Naive B cell (primary cell): Measurements from ENCODE around the gene MAGI2. TPM values are rescaled to one million over a fixed set of nuclear protein-coding genes. Genes with fewer than 3 reads are reported as not detected.

Experiments used
- ATAC-seq, 2 donors: fragments of 150-1000 bp; cut with Tn5 transposase; 2 replicates each; pipeline ENCODE4 v1.10.0; 2021; ENCODE audit warnings: low read depth in 2 of 2, mild to moderate bottlenecking in 2 of 2, moderate library complexity in 2 of 2
- DNase-seq: peaks from one replicate; pipeline ENCODE4 v3.0.0; 2022
- H3K27ac Mint-ChIP-seq, 6 donors: one replicate each; pipeline ENCODE4 v1.8.0; 2020 to 2022; ENCODE audit warnings: mild to moderate bottlenecking in 6 of 6, mixed read lengths in 6 of 6, moderate library complexity in 5 of 6, inconsistent platforms in 2 of 6
- H3K27me3 Mint-ChIP-seq, 3 donors: one replicate each; pipeline ENCODE4 v1.8.0; 2021 to 2022; ENCODE audit warnings: mixed read lengths in 3 of 3, mild to moderate bottlenecking in 1 of 3
- H3K36me3 Mint-ChIP-seq, 2 donors: one replicate each; pipeline ENCODE4 v1.8.0; 2020 to 2022; ENCODE audit warnings: mixed read lengths in 2 of 2, inconsistent platforms in 1 of 2, mild to moderate bottlenecking in 1 of 2
- H3K4me1 Mint-ChIP-seq, 3 donors: one replicate each; pipeline ENCODE4 v1.8.0; 2020 to 2022; ENCODE audit warnings: mixed read lengths in 3 of 3, inconsistent platforms in 1 of 3, mild to moderate bottlenecking in 1 of 3, moderate library complexity in 1 of 3
- H3K4me3 Mint-ChIP-seq, 8 donors: one replicate each; pipeline ENCODE4 v1.8.0; 2020 to 2022; ENCODE audit warnings: mild to moderate bottlenecking in 8 of 8, mixed read lengths in 8 of 8, moderate library complexity in 8 of 8, inconsistent platforms in 2 of 8
- H3K9me3 Mint-ChIP-seq, 7 donors: one replicate each; pipeline ENCODE4 v1.8.0; 2020 to 2022; ENCODE audit warnings: mixed read lengths in 7 of 7, mild to moderate bottlenecking in 5 of 7, inconsistent platforms in 2 of 7, moderate library complexity in 1 of 7
- polyA plus RNA-seq, 6 donors: library from polyadenylated mRNA; unstranded; fragments of 300-500 nt; fragmentation: Illumina TruSeq; gene quantifications; one replicate each; pipeline ENCODE4 v1.2.3, GENCODE V29; 2021; ENCODE audit warnings: low read depth in 6 of 6

MAGI2 gene
- polyA plus RNA-seq, 6 donors from 2014 or later, result 0.04 to 0.06 (median 0.04) TPM; not detected in 3

DNA sequence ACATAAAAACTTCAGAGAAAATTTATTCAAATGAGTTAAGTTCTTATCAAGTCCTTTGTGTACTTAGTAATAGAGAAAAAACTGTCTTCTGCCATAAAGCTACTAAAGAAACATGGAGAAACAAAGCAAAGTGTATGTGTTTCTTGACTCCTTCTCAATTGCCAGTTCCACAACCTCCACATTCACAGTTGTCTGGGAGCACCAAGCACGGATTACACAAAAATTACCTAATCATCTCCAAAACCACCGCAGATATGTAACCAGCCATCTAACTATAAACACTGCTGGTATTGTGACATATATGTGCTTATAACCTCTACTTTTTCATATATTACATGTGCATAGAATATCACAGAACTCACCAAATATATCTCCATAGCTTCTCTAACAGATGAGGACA, 23.1 kb downstream of the MAGI2 start:
- DNase-seq (no peak), ATAC-seq (no peak)
- no peaks in the 10 kb centered on the region for H3K4me1 Mint-ChIP-seq
- no peaks in the 10 kb centered on the region for H3K27me3 Mint-ChIP-seq
- no peaks in the 10 kb centered on the region for H3K36me3 Mint-ChIP-seq
- H3K9me3 Mint-ChIP-seq, result peaks cover 0 to 5% (median 0%) of the 10 kb centered on the region in 7 donors
- H3K4me3 Mint-ChIP-seq, result no peak overlapping the region
- H3K27ac Mint-ChIP-seq, result no peak overlapping the region

DNA sequence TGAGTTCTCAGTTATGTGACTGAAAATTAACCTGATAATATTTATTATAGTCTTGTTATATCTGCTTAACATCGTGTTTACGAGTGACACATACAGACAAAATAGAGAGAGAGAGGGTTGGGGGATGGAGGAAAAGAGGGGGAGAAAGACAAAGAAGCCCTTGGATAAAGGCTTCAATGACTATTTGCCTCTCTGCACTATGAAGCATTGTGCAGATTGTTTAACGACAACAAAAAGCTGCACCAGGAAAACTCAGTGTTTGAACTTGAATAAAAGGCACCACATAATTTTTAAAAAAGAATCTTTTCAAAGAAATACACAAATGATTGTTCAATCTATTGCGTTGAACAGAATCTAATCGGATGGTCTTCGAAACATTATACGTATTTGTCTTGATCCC, 27.8 kb downstream of the MAGI2 start:
- H3K4me3 Mint-ChIP-seq, result no peak overlapping the region
- H3K27ac Mint-ChIP-seq, result no peak overlapping the region
- no peaks in the 10 kb centered on the region for H3K36me3 Mint-ChIP-seq
- H3K4me1 Mint-ChIP-seq, result no peaks in the 10 kb centered on the region
- no peaks in the 10 kb centered on the region for H3K27me3 Mint-ChIP-seq
- ATAC-seq, result no peak
- peaks cover 0 to 2% (median 0%) of the 10 kb centered on the region in 7 donors for H3K9me3 Mint-ChIP-seq
- no peak for DNase-seq

DNA sequence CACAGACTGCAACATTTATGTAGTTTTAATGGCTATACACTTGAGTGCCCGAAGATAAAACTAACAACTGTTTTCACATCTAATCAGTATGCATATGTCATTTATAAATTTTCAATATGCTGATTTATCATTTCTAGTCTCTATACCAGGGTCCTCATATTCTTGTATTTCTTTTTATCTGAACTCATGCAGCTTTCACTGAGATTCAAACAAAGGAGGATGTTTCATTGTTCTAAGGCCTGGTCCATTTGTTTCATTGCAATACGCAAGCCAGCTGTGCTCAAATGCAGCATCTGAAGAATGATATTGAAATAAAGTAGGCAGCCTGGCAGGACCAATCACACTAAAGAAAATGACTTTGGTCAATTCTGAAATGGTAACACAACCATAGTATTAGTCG, 31.7 kb downstream of the MAGI2 start:
- no peaks in the 10 kb centered on the region for H3K36me3 Mint-ChIP-seq
- no peak for ATAC-seq
- H3K27me3 Mint-ChIP-seq, result no peaks in the 10 kb centered on the region
- no peaks in the 10 kb centered on the region for H3K9me3 Mint-ChIP-seq
- DNase-seq, result no peak
- no peaks in the 10 kb centered on the region for H3K4me1 Mint-ChIP-seq
- no peak overlapping the region for H3K4me3 Mint-ChIP-seq
- no peak overlapping the region for H3K27ac Mint-ChIP-seq

DNA sequence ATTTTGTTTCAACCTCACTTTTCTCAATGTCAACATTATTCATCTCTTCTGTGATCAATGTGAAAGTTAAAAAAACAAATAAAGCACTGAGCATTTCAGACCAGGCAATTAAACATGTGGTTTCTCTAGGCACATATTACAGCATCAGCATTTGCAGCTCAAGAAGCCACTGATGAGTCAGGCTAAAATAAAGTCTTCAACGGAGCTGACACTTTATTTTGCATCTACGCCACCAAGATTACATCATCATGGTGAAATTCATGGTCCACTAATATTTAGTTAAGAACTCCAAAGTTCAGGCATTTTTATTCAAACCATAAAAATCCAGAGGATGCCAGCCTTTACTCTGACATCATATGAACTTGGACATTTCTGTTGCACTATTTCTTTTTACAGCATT, 33.0 kb downstream of the MAGI2 start:
- Mint-ChIP-seq H3K27ac (no peak overlapping the region), H3K4me3 (no peak overlapping the region), H3K36me3 (no peaks in the 10 kb centered on the region), H3K27me3 (no peaks in the 10 kb centered on the region), H3K4me1 (no peaks in the 10 kb centered on the region), H3K9me3 (peaks cover 0 to 2% (median 0%) of the 10 kb centered on the region in 7 donors)
- DNase-seq, result no peak
- ATAC-seq, result no peak

DNA sequence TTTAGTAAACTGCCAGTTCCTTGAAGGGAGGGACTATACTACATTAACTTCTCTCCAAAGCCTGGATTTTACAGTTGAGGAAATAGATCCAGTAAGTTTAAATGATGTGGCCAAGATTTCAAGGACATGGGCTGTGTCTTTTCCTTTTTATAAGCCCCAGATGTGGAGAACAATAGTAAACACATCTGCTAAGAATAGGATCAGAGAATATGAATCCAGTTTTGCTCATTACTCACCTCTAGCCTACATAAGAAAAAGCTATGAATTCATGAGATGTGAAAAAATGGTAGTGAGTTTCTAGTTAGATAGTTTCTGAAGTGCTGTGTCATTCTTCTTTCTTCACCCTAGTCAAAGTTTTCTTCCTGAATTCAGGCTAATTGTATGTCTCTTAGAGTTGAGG, 38.6 kb downstream of the MAGI2 start:
- Mint-ChIP-seq H3K36me3 (no peaks in the 10 kb centered on the region), H3K9me3 (peaks cover 0 to 3% (median 0%) of the 10 kb centered on the region in 7 donors), H3K4me1 (no peaks in the 10 kb centered on the region), H3K4me3 (no peak overlapping the region), H3K27ac (no peak overlapping the region), H3K27me3 (no peaks in the 10 kb centered on the region)
- DNase-seq, result no peak
- ATAC-seq, result no peak

DNA sequence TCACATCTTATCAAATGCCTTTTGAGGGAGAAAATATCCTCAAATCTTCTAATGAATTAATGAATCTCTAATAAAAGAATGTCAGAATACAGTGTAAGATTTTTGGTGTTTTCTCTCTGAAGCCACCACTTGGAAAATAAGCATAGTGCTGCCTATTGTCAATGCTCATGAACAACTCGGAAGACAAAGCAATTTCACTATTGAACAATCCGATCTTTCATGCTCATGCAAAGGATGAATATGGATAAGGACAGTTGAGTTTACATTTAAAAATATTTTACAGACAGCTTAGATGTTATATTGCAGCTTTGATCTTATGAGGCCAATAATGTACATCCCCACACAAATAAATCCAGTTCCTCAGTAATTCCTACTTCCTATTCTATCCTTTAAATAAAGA, 40.6 kb downstream of the MAGI2 start:
- no peak for DNase-seq
- ATAC-seq, result no peak
- H3K27ac Mint-ChIP-seq, result no peak overlapping the region
- H3K9me3 Mint-ChIP-seq, result peaks cover 0 to 3% (median 0%) of the 10 kb centered on the region in 7 donors
- no peak overlapping the region for H3K4me3 Mint-ChIP-seq
- no peaks in the 10 kb centered on the region for H3K4me1 Mint-ChIP-seq
- no peaks in the 10 kb centered on the region for H3K27me3 Mint-ChIP-seq
- no peaks in the 10 kb centered on the region for H3K36me3 Mint-ChIP-seq

DNA sequence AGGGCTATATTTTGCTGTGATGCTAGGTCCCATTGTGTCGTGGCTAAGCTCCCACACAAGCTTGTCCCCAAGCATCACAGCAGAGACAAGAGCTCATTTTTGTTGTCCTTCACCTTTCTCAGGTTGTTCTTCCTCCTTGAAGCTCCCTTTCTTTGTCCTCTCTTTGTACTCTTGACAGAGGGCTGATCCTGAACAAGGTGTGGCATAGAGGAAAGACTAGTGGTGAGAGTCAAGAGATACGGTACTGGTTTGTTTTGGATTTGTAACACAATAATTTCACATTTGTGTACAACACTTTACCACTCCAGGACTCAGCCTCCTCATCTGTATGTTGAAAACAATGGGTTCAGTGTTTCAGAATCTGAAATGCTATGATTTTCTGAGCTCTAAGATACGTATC, 41.0 kb downstream of the MAGI2 start:
- H3K4me1 Mint-ChIP-seq, result no peaks in the 10 kb centered on the region
- H3K9me3 Mint-ChIP-seq, result peaks cover 0 to 3% (median 0%) of the 10 kb centered on the region in 7 donors
- ATAC-seq (no peak), DNase-seq (no peak)
- no peaks in the 10 kb centered on the region for H3K36me3 Mint-ChIP-seq
- no peaks in the 10 kb centered on the region for H3K27me3 Mint-ChIP-seq
- no peak overlapping the region for H3K27ac Mint-ChIP-seq
- no peak overlapping the region for H3K4me3 Mint-ChIP-seq

DNA sequence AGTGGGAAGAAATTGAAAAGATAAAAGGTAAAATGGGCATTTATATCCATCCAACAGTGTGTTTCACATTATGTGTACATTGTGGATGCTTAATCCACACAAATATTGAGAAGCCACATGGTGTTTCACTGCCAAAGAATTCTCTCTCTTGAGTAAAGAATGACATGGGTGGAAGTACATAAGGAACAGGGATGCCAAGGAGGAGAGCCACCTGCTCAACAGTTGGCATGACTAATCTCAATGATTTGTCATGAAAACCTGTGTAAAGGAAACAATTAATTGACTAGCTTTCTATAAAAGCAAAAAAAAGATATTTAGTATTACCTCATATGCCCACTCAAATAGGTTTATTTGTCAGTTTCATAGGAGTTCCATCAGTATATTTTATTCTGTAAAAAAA, 43.1 kb downstream of the MAGI2 start:
- Mint-ChIP-seq H3K4me3 (no peak overlapping the region), H3K9me3 (peaks cover 0 to 3% (median 0%) of the 10 kb centered on the region in 7 donors), H3K27ac (no peak overlapping the region), H3K27me3 (no peaks in the 10 kb centered on the region), H3K36me3 (no peaks in the 10 kb centered on the region), H3K4me1 (no peaks in the 10 kb centered on the region)
- no peak for DNase-seq
- no peak for ATAC-seq

DNA sequence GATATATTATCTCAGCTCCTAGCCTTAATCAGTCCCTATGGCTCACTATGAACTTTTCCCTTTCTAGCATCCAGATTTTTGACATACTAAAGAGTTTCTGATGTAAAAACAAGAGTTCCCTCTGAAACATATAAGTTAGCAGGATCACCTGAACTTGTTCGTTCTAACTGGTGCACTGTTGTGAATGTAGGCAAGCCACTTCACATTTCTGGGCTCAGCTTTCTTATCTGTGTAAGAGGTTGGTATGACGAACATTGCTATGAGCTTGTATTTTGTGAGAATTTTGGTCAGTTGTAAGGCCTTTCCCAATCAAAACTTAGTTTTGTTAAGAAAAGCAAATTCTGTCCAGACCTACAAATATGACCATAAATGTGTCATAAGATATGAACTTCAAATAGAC, 46.1 kb downstream of the MAGI2 start:
- H3K36me3 Mint-ChIP-seq, result no peaks in the 10 kb centered on the region
- H3K4me1 Mint-ChIP-seq, result no peaks in the 10 kb centered on the region
- H3K27ac Mint-ChIP-seq, result no peak overlapping the region
- DNase-seq (no peak), ATAC-seq (no peak)
- H3K4me3 Mint-ChIP-seq, result no peak overlapping the region
- peaks cover 0 to 3% (median 0%) of the 10 kb centered on the region in 7 donors for H3K9me3 Mint-ChIP-seq
- no peaks in the 10 kb centered on the region for H3K27me3 Mint-ChIP-seq

DNA sequence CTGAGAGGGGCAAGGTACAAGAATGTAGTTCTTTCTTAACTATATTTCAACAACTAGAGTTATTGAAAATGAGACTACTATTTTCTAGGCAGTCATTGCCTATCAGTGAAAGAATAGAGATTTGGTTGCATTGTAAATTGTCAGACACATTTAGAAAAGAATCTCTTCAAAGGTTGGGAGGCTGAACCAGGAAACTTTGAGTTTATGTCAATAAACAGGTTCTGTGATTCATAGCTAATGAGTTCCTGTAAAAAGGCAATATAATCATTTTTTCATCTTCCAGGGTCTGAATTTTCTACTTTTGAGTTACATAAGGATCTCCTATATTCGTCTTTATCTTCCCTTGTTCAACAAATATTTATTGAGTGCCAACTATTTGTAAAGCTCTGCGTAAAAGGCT, 47.1 kb downstream of the MAGI2 start:
- no peak for DNase-seq
- Mint-ChIP-seq H3K27me3 (no peaks in the 10 kb centered on the region), H3K36me3 (no peaks in the 10 kb centered on the region)

DNA sequence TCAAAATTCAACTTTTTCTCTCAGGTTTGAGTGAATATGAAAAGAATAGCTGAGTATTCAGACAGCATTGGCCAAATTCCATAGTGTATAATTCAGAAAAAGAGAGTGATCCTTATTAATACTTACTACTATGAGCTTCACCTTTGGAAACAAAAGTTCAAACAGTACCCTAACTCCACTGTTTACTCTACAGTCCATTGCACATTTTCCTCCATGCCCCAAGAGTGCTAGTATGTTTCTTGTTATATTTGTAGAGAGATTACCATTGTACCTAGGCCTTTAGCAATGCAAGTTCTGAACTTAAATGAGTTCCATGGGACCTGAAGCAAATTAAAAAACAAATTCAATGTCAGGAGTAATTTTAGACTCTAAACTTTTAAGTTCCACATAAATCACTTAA, 48.1 kb downstream of the MAGI2 start:
- H3K4me3 Mint-ChIP-seq, result no peak overlapping the region
- H3K9me3 Mint-ChIP-seq, result no peaks in the 10 kb centered on the region
- DNase-seq (no peak), ATAC-seq (no peak)
- H3K27ac Mint-ChIP-seq, result no peak overlapping the region
- no peaks in the 10 kb centered on the region for H3K36me3 Mint-ChIP-seq
- H3K4me1 Mint-ChIP-seq, result no peaks in the 10 kb centered on the region
- H3K27me3 Mint-ChIP-seq, result no peaks in the 10 kb centered on the region

More for the DNA sequence above, 47.1 kb downstream of the MAGI2 start:
- Mint-ChIP-seq H3K27ac (no peak overlapping the region), H3K4me3 (no peak overlapping the region), H3K9me3 (peaks cover 0 to 3% (median 0%) of the 10 kb centered on the region in 7 donors), H3K4me1 (no peaks in the 10 kb centered on the region)
- ATAC-seq, result no peak

DNA sequence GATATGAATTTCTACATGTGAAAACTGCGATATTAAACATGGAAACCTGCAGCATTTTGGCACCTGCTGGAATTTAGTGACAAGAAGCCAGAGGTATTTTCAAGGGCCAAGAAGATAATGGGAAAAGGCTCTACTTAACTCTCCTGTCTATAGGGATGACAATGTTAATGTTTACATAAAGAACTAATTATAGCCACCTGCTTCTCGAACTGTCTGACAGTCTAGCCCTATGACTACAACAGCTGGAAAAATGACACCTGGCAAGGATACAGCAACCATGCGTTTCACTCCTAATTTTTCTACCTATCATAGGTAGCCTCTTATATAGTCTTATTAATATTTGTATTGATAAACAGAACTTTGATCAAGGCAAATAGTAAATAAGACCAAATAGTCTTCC, 49.6 kb downstream of the MAGI2 start:
- no peak overlapping the region for H3K27ac Mint-ChIP-seq
- no peaks in the 10 kb centered on the region for H3K9me3 Mint-ChIP-seq
- no peak for DNase-seq
- H3K36me3 Mint-ChIP-seq, result no peaks in the 10 kb centered on the region
- no peak overlapping the region for H3K4me3 Mint-ChIP-seq
- H3K4me1 Mint-ChIP-seq, result no peaks in the 10 kb centered on the region
- H3K27me3 Mint-ChIP-seq, result no peaks in the 10 kb centered on the region
- ATAC-seq, result no peak

DNA sequence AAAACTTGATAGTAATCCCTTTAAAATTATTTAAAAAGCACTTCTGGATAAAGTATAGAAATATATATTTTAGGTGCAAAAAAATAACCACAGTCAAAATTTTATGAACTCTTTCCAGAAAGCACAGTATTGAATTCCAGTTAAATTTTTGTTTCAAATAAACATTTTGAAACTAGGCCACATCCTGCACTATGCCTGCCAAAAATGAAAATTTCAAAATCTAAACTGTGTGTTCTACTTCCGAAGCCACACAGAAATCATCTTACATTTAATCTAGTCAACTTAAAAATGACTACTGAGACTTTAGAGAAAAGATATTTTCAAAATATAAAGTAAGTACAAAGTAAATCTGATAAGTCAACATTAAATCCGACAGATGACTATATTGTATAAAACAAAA, 50.0 kb downstream of the MAGI2 start:
- Mint-ChIP-seq H3K27ac (no peak overlapping the region), H3K9me3 (no peaks in the 10 kb centered on the region), H3K4me3 (no peak overlapping the region), H3K4me1 (no peaks in the 10 kb centered on the region), H3K27me3 (no peaks in the 10 kb centered on the region), H3K36me3 (no peaks in the 10 kb centered on the region)
- ATAC-seq (no peak), DNase-seq (no peak)

DNA sequence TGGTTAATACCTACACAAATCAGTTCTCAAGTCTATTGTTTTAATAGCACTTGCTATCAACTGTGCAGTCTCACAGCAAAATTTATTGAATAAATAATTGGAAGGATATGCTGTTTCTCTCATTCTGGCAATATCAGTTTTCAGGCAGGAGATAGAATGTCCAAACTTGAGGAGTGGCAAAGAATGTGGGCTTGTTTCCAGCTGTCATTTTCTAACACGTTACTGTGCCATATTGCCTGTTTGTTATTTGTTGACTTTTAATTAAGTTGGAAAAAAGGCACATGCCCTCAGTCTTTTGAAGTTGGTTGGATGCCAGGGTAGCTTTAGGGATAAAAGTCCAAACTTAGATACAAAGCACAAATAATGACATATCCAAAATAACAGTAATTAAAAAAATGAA, 52.2 kb downstream of the MAGI2 start:
- no peaks in the 10 kb centered on the region for H3K9me3 Mint-ChIP-seq
- no peak for DNase-seq
- H3K36me3 Mint-ChIP-seq, result no peaks in the 10 kb centered on the region
- H3K27ac Mint-ChIP-seq, result no peak overlapping the region
- no peak overlapping the region for H3K4me3 Mint-ChIP-seq
- H3K27me3 Mint-ChIP-seq, result no peaks in the 10 kb centered on the region
- H3K4me1 Mint-ChIP-seq, result no peaks in the 10 kb centered on the region
- ATAC-seq, result no peak

DNA sequence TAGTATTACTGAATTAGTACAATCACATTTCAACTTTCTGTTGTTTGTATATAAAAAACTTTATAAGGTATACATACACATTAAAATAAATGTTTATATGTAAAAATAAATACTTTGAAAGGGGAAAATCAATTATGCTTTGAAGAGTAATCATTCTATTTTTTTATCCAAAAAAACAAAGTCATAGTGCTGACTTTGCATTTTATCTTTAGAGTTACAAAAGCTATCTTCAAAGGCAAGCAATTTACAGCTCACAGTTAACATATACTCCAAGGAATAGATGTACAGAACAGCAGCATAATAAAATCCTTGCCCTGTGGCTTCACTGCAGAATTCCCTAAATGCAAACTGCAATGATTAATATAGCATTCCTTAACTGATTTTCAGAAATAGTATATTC, 53.2 kb downstream of the MAGI2 start:
- Mint-ChIP-seq H3K27ac (no peak overlapping the region), H3K27me3 (no peaks in the 10 kb centered on the region), H3K36me3 (no peaks in the 10 kb centered on the region), H3K9me3 (no peaks in the 10 kb centered on the region), H3K4me1 (no peaks in the 10 kb centered on the region), H3K4me3 (no peak overlapping the region)
- no peak for DNase-seq
- ATAC-seq, result no peak
